Lung (tissue), 12 donors: ENCODE results near the gene VWA5A. TPM values are rescaled to one million over a fixed set of nuclear protein-coding genes. Genes with fewer than 3 reads are reported as not detected.

Experiments
- ATAC-seq: fragments of 200-7000 bp; cut with Tn5 transposase; one replicate; pipeline ENCODE4 v1.9.1; 2020; ENCODE audit warnings: moderate number of reproducible peaks; ENCODE audit not compliant: insufficient read depth, low FRiP score
- DNase-seq, 3 donors: peaks; one replicate each; pipeline ENCODE4 v3.0.0-alpha.2; 2013 to 2017
- H3K27ac ChIP-seq, 2 donors: one replicate each; pipeline ENCODE4 v1.5.1; 2013; ENCODE audit warnings: mild to moderate bottlenecking in 2 of 2, moderate library complexity in 2 of 2, control low read depth in 1 of 2, inconsistent platforms in 1 of 2, low read depth in 1 of 2, low read length in 1 of 2
- H3K27me3 ChIP-seq, 3 donors: one replicate each; pipeline ENCODE4 v1.5.1; 2013; ENCODE audit warnings: low read length in 2 of 3; ENCODE audit not compliant: control insufficient read depth in 3 of 3, insufficient read depth in 3 of 3
- H3K36me3 ChIP-seq, 4 donors: one replicate each; pipeline ENCODE4 v1.5.1; 2013; ENCODE audit warnings: low read length in 4 of 4, mild to moderate bottlenecking in 1 of 4, moderate library complexity in 1 of 4; ENCODE audit not compliant: control insufficient read depth in 4 of 4, insufficient read depth in 4 of 4
- H3K4me1 ChIP-seq, 5 donors: one replicate each; pipeline ENCODE4 v1.5.1; 2013; ENCODE audit warnings: low read length in 5 of 5, mild to moderate bottlenecking in 2 of 5, moderate library complexity in 1 of 5; ENCODE audit not compliant: control insufficient read depth in 5 of 5, insufficient read depth in 5 of 5
- H3K4me3 ChIP-seq: one replicate; pipeline ENCODE4 v1.5.1; 2013; ENCODE audit warnings: mild to moderate bottlenecking, control low read depth, moderate library complexity
- H3K9ac ChIP-seq, 2 donors: one replicate each; pipeline ENCODE4 v1.5.1; 2013; ENCODE audit warnings: low read length in 2 of 2, control low read depth in 1 of 2; ENCODE audit not compliant: insufficient read depth in 1 of 2
- H3K9me3 ChIP-seq, 4 donors: one replicate each; pipeline ENCODE4 v1.5.1; 2013; ENCODE audit warnings: low read length in 3 of 4, mild to moderate bottlenecking in 1 of 4, moderate library complexity in 1 of 4; ENCODE audit not compliant: control insufficient read depth in 4 of 4, insufficient read depth in 3 of 4
- WGBS, 2 donors: extraction: QIAGEN DNeasy Blood & Tissue Kit; methylation state at CpG; one replicate each; pipeline ENCODE4 v1.1.7; 2013; 5-methylcytosine and 5-hydroxymethylcytosine counted together
- polyA plus RNA-seq, 2 donors: library from polyadenylated mRNA; stranded (reverse); fragments of 200-250 nt; gene quantifications; one replicate each; pipeline ENCODE4 v1.2.1, GENCODE V29; 2013
- total RNA-seq, 2 donors: library from RNA; depleted of rRNA in 1 of 2; stranded (reverse); fragments of >200 nt in 1 of 2; gene quantifications; one replicate each; pipeline ENCODE4 v1.2.1, GENCODE V29; 2014 to 2021
- TF ChIP-seq, protein P1 (sequence below): IDR thresholded peaks from 2 replicates; pipeline ENCODE4 v1.5.1; 2012; ENCODE audit warnings: mild to moderate bottlenecking; ENCODE audit errors: control extremely low read depth, extremely low read depth
- donor health status: control.
- donor health status: control.
- donor health status: Bipolar disorder and iron deficiency.
- donor health status: healthy.
- donor health status: DM: yes; HTN: yes; CAD: no.

Gene VWA5A
- total and polyA plus RNA-seq, 4 donors: 20.7 to 35.8 (median 28.8) TPM

DNA sequence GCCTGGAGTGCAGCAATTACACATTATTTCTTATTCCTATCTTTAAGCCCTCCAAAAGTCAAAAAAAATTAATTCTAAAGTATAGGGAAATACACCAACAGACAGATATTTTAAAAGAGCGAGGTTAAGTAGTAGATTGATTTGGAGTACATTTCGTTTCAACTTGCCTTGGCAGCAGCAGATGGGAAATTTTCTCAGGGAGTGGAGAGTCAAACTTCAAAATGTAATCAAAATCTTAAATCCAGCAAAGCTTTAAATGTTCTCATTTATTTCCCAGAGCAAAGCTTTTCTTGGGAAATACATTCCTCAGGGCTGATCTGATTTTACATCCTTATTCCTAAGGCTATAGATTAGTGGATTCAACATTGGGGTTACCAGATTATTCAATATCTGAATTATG, 21.9 kb upstream of the VWA5A start:
- Histone ChIP-seq H3K27ac (no peak overlapping the region), H3K27me3 (peaks cover 0 to 3% (median 0%) of the 10 kb centered on the region in 3 donors), H3K4me1 (no peaks in the 10 kb centered on the region), H3K9me3 (no peaks in the 10 kb centered on the region), H3K9ac (no peak overlapping the region), H3K36me3 (no peaks in the 10 kb centered on the region), H3K4me3 (no peak overlapping the region)
- WGBS, 2 donors: 85 to 93% methylated on average over 2 of the region's 2 CpGs
- ATAC-seq (no peak), DNase-seq (no peak)
- TF ChIP-seq, protein P1, sequence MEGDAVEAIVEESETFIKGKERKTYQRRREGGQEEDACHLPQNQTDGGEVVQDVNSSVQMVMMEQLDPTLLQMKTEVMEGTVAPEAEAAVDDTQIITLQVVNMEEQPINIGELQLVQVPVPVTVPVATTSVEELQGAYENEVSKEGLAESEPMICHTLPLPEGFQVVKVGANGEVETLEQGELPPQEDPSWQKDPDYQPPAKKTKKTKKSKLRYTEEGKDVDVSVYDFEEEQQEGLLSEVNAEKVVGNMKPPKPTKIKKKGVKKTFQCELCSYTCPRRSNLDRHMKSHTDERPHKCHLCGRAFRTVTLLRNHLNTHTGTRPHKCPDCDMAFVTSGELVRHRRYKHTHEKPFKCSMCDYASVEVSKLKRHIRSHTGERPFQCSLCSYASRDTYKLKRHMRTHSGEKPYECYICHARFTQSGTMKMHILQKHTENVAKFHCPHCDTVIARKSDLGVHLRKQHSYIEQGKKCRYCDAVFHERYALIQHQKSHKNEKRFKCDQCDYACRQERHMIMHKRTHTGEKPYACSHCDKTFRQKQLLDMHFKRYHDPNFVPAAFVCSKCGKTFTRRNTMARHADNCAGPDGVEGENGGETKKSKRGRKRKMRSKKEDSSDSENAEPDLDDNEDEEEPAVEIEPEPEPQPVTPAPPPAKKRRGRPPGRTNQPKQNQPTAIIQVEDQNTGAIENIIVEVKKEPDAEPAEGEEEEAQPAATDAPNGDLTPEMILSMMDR: no peak

DNA sequence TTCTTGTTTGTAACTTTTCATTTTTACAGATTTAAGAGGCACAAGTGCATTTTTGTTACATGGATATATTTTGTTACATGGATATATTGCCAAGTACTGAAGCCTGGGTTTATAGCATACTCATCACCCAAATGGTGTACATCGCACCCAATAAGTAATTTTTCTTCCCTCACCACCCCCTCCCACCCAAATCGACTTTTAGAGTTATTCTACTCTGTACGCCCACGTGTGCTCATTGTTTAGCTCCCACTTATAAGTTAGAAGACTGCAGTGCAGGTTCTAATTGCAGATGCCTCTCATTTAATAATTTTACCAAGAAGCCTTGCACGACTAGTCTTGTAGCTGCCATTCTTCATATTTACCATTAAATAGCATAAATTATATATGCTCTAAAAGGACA, 20.5 kb upstream of the VWA5A start:
- Histone ChIP-seq H3K27me3 (peaks cover 0 to 5% (median 0%) of the 10 kb centered on the region in 3 donors), H3K4me3 (no peak overlapping the region), H3K9me3 (no peaks in the 10 kb centered on the region), H3K4me1 (no peaks in the 10 kb centered on the region), H3K36me3 (no peaks in the 10 kb centered on the region), H3K27ac (no peak overlapping the region), H3K9ac (no peak overlapping the region)
- TF ChIP-seq, protein P1: no peak
- 70 to 81% methylated on average over 5 of the region's 5 CpGs for WGBS, 2 donors
- DNase-seq (no peak), ATAC-seq (no peak)

GRCh38 chr11:124096364-124096763, 18.9 kb upstream of the VWA5A start:
- no peak for DNase-seq
- WGBS, 2 donors: 81 to 93% methylated on average over 5 of the region's 5 CpGs
- Histone ChIP-seq H3K9ac (no peak overlapping the region), H3K4me3 (no peak overlapping the region), H3K36me3 (no peaks in the 10 kb centered on the region), H3K27ac (no peak overlapping the region), H3K4me1 (no peaks in the 10 kb centered on the region), H3K9me3 (peaks cover 0 to 2% (median 0%) of the 10 kb centered on the region in 4 donors), H3K27me3 (peaks cover 0 to 2% (median 0%) of the 10 kb centered on the region in 3 donors)
- ATAC-seq: no peak
- TF ChIP-seq, protein P1: no peak

- ATAC-seq (no peak), DNase-seq (no peak)
- peaks cover 0 to 2% (median 0%) of the 10 kb centered on the region in 3 donors for H3K27me3 ChIP-seq
- H3K9ac ChIP-seq: no peak overlapping the region
- H3K36me3 ChIP-seq: no peaks in the 10 kb centered on the region
- H3K9me3 ChIP-seq: peaks cover 0 to 2% (median 0%) of the 10 kb centered on the region in 4 donors
- no peaks in the 10 kb centered on the region for H3K4me1 ChIP-seq
- WGBS, 2 donors: 72 to 84% methylated on average over 2 of the region's 2 CpGs
- no peak overlapping the region for H3K27ac ChIP-seq
- no peak overlapping the region for H3K4me3 ChIP-seq
- TF ChIP-seq, protein P1: no peak
Measured at GRCh38 chr11:124098141-124098540, 17.1 kb upstream of the VWA5A start.
